Neural cell (in vitro differentiated cells): ENCODE data around the gene ADK.

Source experiments
- EP300 ChIP-seq: fragments of 450-650 bp; conservative IDR thresholded peaks from 2 replicates; pipeline ENCODE4 v1.6.1; 2014; ENCODE audit warnings: antibody characterized with exemption, mild to moderate bottlenecking, moderate library complexity; ENCODE audit not compliant: poor library complexity, severe bottlenecking
- EZH2 ChIP-seq: fragments of 200-600, 300-800 bp; shearing (Covaris generic), sonication (generic); IDR thresholded peaks from 2 replicates; pipeline ENCODE4 v1.6.1; 2014; ENCODE audit warnings: antibody characterized with exemption, low read length, borderline replicate concordance, mild to moderate bottlenecking; ENCODE audit not compliant: insufficient read depth, poor library complexity, severe bottlenecking
- POLR2AphosphoS5 ChIP-seq: IDR thresholded peaks from 2 replicates; pipeline ENCODE4 v1.6.1; 2012
- SMC3 ChIP-seq: fragments of 450-650 bp; conservative IDR thresholded peaks from 2 replicates; pipeline ENCODE4 v1.6.1; 2014; ENCODE audit warnings: antibody characterized with exemption, mild to moderate bottlenecking, moderate library complexity; ENCODE audit not compliant: poor library complexity
- TAF1 ChIP-seq: IDR thresholded peaks from 2 replicates; pipeline ENCODE4 v1.6.1; 2012; ENCODE audit warnings: low read depth
- TF ChIP-seq, protein P1 (sequence below): fragments of 450-650 bp; IDR thresholded peaks from 2 replicates; pipeline ENCODE4 v1.5.1; 2014; ENCODE audit warnings: antibody characterized with exemption, mild to moderate bottlenecking, moderate library complexity; ENCODE audit not compliant: poor library complexity, severe bottlenecking

DNA sequence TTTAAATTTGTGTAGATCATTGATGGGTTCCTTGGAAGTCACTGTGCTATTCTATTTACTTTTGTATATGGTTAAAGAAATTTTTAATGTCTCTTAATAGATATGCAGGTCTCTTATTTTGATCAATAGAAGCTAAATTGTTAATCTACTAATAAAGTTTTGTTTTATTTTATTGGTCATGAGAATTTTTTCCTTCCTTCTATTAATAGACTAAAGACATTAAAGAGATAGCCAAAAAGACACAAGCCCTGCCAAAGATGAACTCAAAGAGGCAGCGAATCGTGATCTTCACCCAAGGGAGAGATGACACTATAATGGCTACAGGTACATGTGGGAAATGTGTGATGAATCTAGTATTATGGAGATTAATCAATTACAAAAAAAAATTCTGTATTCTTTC lies 449.1 kb downstream of the ADK start:
- TF ChIP-seq TAF1 (no peak), EZH2 (no peak), SMC3 (no peak), EP300 (no peak), POLR2AphosphoS5 (no peak)
- TF ChIP-seq, protein P1, sequence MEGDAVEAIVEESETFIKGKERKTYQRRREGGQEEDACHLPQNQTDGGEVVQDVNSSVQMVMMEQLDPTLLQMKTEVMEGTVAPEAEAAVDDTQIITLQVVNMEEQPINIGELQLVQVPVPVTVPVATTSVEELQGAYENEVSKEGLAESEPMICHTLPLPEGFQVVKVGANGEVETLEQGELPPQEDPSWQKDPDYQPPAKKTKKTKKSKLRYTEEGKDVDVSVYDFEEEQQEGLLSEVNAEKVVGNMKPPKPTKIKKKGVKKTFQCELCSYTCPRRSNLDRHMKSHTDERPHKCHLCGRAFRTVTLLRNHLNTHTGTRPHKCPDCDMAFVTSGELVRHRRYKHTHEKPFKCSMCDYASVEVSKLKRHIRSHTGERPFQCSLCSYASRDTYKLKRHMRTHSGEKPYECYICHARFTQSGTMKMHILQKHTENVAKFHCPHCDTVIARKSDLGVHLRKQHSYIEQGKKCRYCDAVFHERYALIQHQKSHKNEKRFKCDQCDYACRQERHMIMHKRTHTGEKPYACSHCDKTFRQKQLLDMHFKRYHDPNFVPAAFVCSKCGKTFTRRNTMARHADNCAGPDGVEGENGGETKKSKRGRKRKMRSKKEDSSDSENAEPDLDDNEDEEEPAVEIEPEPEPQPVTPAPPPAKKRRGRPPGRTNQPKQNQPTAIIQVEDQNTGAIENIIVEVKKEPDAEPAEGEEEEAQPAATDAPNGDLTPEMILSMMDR, result no peak
